HepG2 (cell line): ENCODE results near the gene FOXD3. TPM values are rescaled to one million over a fixed set of nuclear protein-coding genes. Genes with fewer than 3 reads are reported as not detected.

Experiments
- ATF4 ChIP-seq, 2 experiments: fragments of 450-650 bp in 1 of 2; sonication (generic) in 1 of 2; formaldehyde crosslinking; IDR thresholded peaks; 2 replicates each; pipeline versions ENCODE4 v1.5.0 to v1.8.0; 2020 to 2022; ENCODE audit warnings: mild to moderate bottlenecking in 1 of 2, missing genetic modification reagents in 1 of 2
- FOXO4 ChIP-seq: sonication (generic); formaldehyde crosslinking; conservative IDR thresholded peaks from 2 replicates; pipeline ENCODE4 v1.8.1; 2023; ENCODE audit warnings: missing genetic modification reagents
- GTF3A ChIP-seq: sonication (generic); formaldehyde crosslinking; conservative IDR thresholded peaks from 2 replicates; pipeline ENCODE4 v1.4.0; 2020; ENCODE audit warnings: mild to moderate bottlenecking, missing genetic modification reagents
- HDAC1 ChIP-seq: sonication (generic); formaldehyde crosslinking; IDR thresholded peaks from 2 replicates; pipeline ENCODE4 v1.5.1; 2020; ENCODE audit warnings: mild to moderate bottlenecking, missing genetic modification reagents
- NPAS2 ChIP-seq: sonication (generic); formaldehyde crosslinking; IDR thresholded peaks from 2 replicates; pipeline ENCODE4 v1.8.0; 2022; ENCODE audit warnings: mild to moderate bottlenecking, missing genetic modification reagents, borderline replicate concordance
- SKIL ChIP-seq: sonication (generic); formaldehyde crosslinking; IDR thresholded peaks from 2 replicates; pipeline ENCODE4 v1.8.0; 2022; ENCODE audit warnings: missing genetic modification reagents, mild to moderate bottlenecking, moderate library complexity, borderline replicate concordance
- TBX2 ChIP-seq: sonication (generic); formaldehyde crosslinking; IDR thresholded peaks from 2 replicates; pipeline ENCODE4 v1.5.0; 2020; ENCODE audit warnings: missing genetic modification reagents, mild to moderate bottlenecking, borderline replicate concordance
- ZBTB21 ChIP-seq: sonication (generic); formaldehyde crosslinking; IDR thresholded peaks from 2 replicates; pipeline ENCODE4 v1.4.0; 2020; ENCODE audit warnings: missing genetic modification reagents
- ZBTB26 ChIP-seq: IDR thresholded peaks from 2 replicates; pipeline ENCODE4 v1.6.1; 2016; ENCODE audit warnings: missing compliant biosample characterization, missing genetic modification reagents, borderline replicate concordance
- ZFP36 ChIP-seq: fragments of 150-350 bp; IDR thresholded peaks from 2 replicates; pipeline ENCODE4 v1.6.1; 2018; ENCODE audit warnings: borderline replicate concordance, low read length, low read depth; ENCODE audit not compliant: partially characterized antibody
- ZMAT5 ChIP-seq: sonication (generic); formaldehyde crosslinking; IDR thresholded peaks from 2 replicates; pipeline ENCODE4 v1.5.0; 2020; ENCODE audit warnings: mild to moderate bottlenecking, low read depth, missing genetic modification reagents, borderline replicate concordance
- ZNF205 ChIP-seq: IDR thresholded peaks from 2 replicates; pipeline ENCODE4 v1.6.1; 2018; ENCODE audit warnings: missing biosample characterization, missing genetic modification reagents
- ZNF251 ChIP-seq: sonication (generic); formaldehyde crosslinking; IDR thresholded peaks from 2 replicates; pipeline ENCODE4 v1.9.0; 2021; ENCODE audit warnings: mild to moderate bottlenecking, missing genetic modification reagents
- ZNF44 ChIP-seq: sonication (generic); formaldehyde crosslinking; IDR thresholded peaks from 2 replicates; pipeline ENCODE4 v1.5.1; 2020; ENCODE audit warnings: mild to moderate bottlenecking, missing genetic modification reagents
- ZNF512B ChIP-seq: sonication (generic); formaldehyde crosslinking; IDR thresholded peaks from 2 replicates; pipeline ENCODE4 v1.5.1; 2020; ENCODE audit warnings: missing genetic modification reagents, mild to moderate bottlenecking, borderline replicate concordance
- ZNF713 ChIP-seq: sonication (generic); formaldehyde crosslinking; IDR thresholded peaks from 2 replicates; pipeline ENCODE4 v1.4.0; 2020; ENCODE audit warnings: mild to moderate bottlenecking, missing genetic modification reagents
- ZNF720 ChIP-seq: sonication (generic); formaldehyde crosslinking; IDR thresholded peaks from 2 replicates; pipeline ENCODE4 v1.4.0; 2020; ENCODE audit warnings: missing genetic modification reagents
- ZNF773 ChIP-seq: sonication (generic); formaldehyde crosslinking; IDR thresholded peaks from 2 replicates; pipeline ENCODE4 v1.4.0; 2020; ENCODE audit warnings: missing genetic modification reagents, borderline replicate concordance
- ZNF788 ChIP-seq: sonication (generic); formaldehyde crosslinking; IDR thresholded peaks from 2 replicates; pipeline ENCODE4 v1.5.0; 2020; ENCODE audit warnings: mild to moderate bottlenecking, missing genetic modification reagents, borderline replicate concordance
- polyA plus RNA-seq, 8 experiments: library from polyadenylated mRNA; depleted of rRNA in 3 of 8; stranded (reverse) in 7 of 8; unstranded in 1 of 8; fragments of >200 nt; fragmentation: Illumina TruSeq in 4 of 8; extraction: Trizol in 4 of 8; gene quantifications; 2 replicates each; pipeline versions ENCODE4 v1.2.1 to v1.2.3, GENCODE V29; 2011 to 2016; ENCODE audit warnings: low read depth in 4 of 8, missing spikeins in 1 of 8, mixed read lengths in 1 of 8; ENCODE audit not compliant: insufficient read depth in 1 of 8
- total RNA-seq, 5 experiments: library from RNA; depleted of rRNA; stranded (reverse); fragments of >200 nt; fragmentation: Illumina TruSeq; extraction: Trizol; gene quantifications; 2 replicates each; pipeline ENCODE4 v1.2.3, GENCODE V29; 2016; ENCODE audit warnings: low read depth in 1 of 5

The FOXD3 gene
- total and polyA plus RNA-seq, 2 of the 13 experiments (the other 11 are each of a cell fraction or from before 2014, with no cell fraction given), result not detected

- TF ChIP-seq ZNF512B (CRISPR knock-in tag), result peak; percentile 57; the same call in 1 of the 2 replicates
- TF ChIP-seq ZNF205 (CRISPR knock-in tag), result 0 out of 2 replicates have a peak, but pooled peaks have one; percentile 16
- peak; percentile 35; the same call in 1 of the 2 replicates for TF ChIP-seq TBX2
- no peak for TF ChIP-seq FOXO4 (CRISPR knock-in tag)
- TF ChIP-seq ZNF44 (CRISPR knock-in tag), result no peak
- TF ChIP-seq HDAC1, result peak; percentile 88
- TF ChIP-seq ZFP36, result no peak
- TF ChIP-seq ZNF251 (CRISPR knock-in tag), result no peak
- no peak for TF ChIP-seq ZNF720 (CRISPR knock-in tag)
- TF ChIP-seq ZNF713 (CRISPR knock-in tag), result no peak
- peak; percentile 17; the same call in 1 of the 2 replicates for TF ChIP-seq ZBTB26
- peak; percentile 19; the same call in 1 of the 2 replicates for TF ChIP-seq ZNF788
- TF ChIP-seq ZMAT5 (CRISPR knock-in tag), result no peak
- no peak; a peak in 1 of 4 replicates for TF ChIP-seq ATF4 (CRISPR knock-in tag; IDR thresholded peaks at IDR 0.05)
- no peak for TF ChIP-seq ZBTB21 (CRISPR knock-in tag)
- no peak for TF ChIP-seq GTF3A
- TF ChIP-seq ZNF773, result no peak
- no peak for TF ChIP-seq SKIL (CRISPR knock-in tag)
- no peak for TF ChIP-seq NPAS2 (CRISPR knock-in tag)
Observed at GRCh38 chr1:63367215-63368103, 45.1 kb downstream of the FOXD3 start, which contains the start of gene ALG6 (continued).
